Epithelial cell of alveolus of lung (primary cell): ENCODE results near the gene ATG12. TPM values are rescaled to one million over a fixed set of nuclear protein-coding genes. Genes with fewer than 3 reads are reported as not detected.

ENCODE experiments used
- total RNA-seq: library from RNA; depleted of rRNA; stranded (reverse); fragments of >200 nt; gene quantifications from 2 replicates; pipeline ENCODE4 v1.2.1, GENCODE V29; 2015

The ATG12 gene
- total RNA-seq = 39.6 and 81.2 TPM in 2 replicates

DNA sequence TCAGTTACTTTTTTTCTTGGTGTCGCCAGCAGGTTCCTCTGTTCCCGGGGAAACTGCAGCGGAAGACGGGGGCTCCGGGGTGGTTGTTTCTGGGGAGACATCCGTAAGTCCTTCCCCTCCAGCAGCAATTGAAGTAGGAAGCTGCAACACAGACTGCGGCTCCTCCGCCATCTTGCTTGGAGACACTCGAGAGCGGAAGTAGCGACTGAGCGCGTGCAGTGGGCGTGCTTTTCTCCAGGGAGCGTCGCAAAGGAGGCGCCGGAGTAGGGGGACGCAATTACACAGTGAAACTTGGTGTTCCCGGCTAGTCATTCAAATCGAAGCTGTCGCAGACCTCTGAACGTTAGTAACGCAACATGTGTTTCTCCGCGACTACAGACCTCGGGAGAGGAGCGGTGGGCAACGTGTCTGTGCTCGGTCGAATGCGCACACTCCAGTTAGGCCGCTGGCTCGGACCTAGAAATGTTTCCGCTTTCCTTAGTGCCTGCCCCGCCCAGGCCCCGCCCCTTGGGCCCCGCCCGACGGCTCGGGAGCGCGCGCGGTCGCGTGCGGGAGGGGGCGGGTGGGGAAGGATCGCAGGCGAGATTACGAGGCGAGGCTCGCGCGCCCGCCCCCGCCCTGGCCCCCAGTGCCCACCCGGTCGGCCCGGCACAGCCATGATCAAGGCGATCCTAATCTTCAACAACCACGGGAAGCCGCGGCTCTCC lies at the start of gene ATG12, which contains the start of gene AP3S1:
Gene ATG12, minus strand, starts transcription at position 184 of the 707 bp plus-strand sequence. Its CDS starts 13 bp downstream, at position 171.
Gene AP3S1, plus strand, starts transcription at position 554 of the 707 bp plus-strand sequence. Its CDS starts 103 bp downstream, at position 657.

DNA sequence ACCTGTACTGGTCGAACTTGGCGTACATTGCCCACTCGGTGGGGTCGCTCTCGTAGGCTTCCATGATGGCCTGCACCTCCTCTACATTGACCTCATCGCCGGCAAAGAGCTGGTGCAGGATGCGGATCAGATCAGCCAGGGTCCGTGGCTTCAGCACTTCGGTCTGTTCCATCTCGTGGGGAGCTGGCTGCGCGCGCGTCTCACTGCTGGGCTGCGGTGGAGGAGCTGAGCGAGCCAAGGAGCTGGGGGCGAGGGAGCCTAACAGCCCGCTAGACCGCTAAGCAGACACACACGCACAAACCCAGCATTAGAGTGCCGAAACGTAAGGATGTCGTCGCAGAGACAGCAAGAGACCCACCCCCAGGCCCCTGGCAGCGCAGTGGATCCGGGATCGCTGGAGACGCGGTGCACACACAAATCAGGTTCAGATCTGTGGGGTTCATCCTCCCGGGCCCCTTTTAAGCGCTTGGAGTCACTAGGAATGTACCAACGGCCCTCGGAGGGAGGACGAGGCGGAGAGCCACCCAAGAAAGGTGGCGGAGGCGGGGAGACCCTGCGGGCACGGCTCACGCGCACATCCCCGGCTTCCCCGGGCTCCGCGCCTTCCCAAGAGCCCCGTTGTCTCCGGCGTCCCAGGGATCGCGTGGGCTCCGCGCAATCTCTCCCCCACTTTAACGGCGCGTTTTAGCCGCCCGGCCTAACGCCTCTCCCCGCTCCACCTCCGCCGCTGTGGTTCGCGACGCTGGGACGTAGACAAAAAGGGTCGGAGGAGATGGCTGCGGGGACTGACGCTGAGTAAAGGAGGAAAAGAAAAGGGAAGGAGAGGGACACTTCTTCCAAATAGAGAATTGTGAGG lies 24.9 kb downstream of the ATG12 start, which contains the start of gene CDO1:
Gene CDO1, minus strand, starts transcription at position 434 of the 856 bp plus-strand sequence. Its CDS starts 262 bp downstream, at position 172.

Other genes starting within 250 kb of the ATG12 start
- gene TICAM2, start 239.1 kb downstream of the ATG12 start, total RNA-seq = 3.2 and 4.9 TPM in 2 replicates
- gene TMED7, start 215.5 kb downstream of the ATG12 start, total RNA-seq = 105 and 129 TPM in 2 replicates
- 7.1 and 13.0 TPM in 2 replicates for gene CDO1, start 24.9 kb downstream of the ATG12 start, total RNA-seq
- 79.4 and 81.1 TPM in 2 replicates for gene AP3S1, start 370 bp upstream of the ATG12 start, total RNA-seq
- 0.13 TPM in 1 of 2 replicates, not detected in the other for gene LVRN, start 120.9 kb upstream of the ATG12 start, total RNA-seq
- 0.24 TPM in 1 of 2 replicates, not detected in the other for gene ARL14EPL, start 190.9 kb upstream of the ATG12 start, total RNA-seq
- 18.9 and 29.3 TPM in 2 replicates for gene COMMD10, start 243.5 kb upstream of the ATG12 start, total RNA-seq